HG03175 (cell line): ENCODE data around the gene STK38L.

Experiments
- ATAC-seq: cut with Tn5 transposase; IDR thresholded peaks from one replicate; pipeline ENCODE4 v1.9.1; 2021; ENCODE audit warnings: mild to moderate bottlenecking, moderate library complexity; ENCODE audit not compliant: unreplicated experiment

The STK38L gene

DNA sequence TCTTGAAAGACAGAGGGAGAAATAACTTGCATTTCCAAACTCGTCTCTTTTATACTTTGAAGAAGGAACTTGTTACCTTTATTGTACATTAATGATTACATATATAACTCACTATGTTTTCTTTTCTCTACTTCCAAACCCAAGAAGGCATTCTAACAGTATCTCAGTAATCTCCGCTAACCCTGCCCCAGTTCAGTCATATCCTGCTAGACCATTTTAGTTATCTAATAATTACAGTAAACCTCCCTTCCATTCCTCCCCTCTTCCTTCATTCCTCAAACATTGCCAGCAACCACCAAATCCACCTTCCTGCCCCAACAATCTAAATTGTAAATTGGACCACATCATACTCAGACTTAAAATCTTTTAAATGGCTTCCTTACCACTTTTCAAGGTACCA lies 30.6 kb downstream of the STK38L start:
- no peak for ATAC-seq

DNA sequence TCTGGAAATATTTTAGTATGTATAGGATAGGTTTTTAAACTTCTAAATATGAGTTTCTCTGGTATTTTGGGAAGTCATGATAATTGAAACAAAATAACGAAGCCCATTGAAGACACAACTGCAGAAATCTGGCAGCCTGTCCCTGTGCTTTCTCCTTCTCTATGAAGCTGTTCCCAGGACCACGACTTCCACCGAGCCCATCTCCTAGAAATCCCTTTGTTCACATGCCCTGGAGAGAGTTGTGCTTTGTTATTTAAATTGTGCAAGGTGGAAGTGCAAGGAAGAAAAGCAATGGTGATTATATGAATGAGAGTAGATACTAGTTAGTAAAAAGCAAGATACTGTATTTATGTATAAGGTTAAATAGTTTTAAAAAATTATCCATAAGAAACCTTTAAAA lies 32.2 kb downstream of the STK38L start:
- ATAC-seq = no peak

DNA sequence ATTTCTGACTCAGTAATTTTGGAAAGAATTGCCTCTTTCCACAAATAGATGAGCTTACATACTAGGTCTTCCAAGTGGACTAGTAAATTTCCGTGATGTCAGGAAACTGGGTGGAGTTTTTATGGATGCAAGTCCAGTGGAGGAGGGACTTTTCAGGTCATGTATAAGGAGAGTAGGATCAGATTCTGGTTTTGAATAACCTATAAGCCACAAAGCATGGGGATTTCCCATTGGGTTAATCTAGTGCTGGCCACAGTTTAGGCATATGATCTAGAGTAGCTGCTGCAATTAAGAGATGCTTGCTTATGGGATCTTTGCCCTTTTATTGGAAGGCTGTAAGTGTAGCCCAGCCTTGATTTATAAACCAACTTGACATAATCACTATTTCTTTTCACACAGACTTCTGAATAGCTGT lies 33.8 kb downstream of the STK38L start:
- no peak for ATAC-seq

DNA sequence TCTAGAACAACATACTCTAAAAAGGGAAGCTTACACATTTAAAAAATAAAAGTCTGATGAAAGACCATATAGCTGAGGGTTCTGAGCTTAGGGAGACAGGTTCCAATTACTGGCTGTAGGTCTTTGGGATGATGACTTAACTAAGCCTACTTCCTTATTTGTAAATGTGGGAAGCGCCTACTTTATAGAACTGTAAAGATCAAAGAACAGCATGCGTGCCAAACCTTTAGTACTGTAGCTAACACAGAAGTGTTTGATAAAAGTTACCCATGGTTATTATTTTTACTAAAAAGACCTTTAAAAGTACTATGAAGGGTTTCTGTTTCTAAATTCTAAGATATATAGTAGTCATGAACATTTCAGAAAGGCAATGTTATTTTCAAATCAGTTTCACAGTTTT lies 35.7 kb downstream of the STK38L start:
- ATAC-seq = no peak

DNA sequence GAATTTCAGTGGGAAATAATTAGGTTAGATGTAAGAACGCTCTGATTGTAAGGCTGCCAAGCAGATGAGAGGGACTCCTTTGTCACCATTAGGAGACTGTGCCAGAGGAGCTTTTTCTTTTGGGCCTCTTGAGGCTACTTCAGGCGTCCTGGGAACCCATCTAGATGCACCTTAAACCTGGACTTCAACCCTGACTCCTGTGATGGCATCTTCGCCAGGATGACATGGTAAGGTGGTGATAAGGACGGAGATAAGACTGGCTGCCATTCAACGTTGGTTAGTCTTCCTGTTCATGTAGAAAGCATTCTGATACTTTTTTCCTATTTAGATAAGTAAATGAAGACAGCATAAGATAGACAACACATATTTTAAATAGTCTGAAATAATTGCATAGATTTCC lies 36.3 kb downstream of the STK38L start:
- no peak for ATAC-seq

DNA sequence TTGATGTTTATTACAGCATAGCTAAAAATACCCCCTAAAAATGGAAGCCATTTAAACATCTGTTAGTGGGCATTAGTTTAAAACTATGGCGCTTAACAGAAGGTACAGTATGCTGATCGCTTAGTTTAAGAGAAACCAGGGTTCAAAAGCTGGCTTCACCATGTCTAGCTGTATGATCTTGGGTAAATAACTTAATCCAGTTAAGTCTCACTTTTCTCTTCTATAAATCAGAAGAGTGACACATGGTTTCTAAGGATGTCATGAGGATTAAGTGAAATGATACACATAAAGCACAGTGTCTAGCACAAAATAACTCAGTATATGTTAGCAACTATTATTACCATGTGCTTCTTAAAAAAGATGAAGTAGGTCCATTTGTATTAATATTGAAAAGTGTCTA lies 38.7 kb downstream of the STK38L start:
- no peak for ATAC-seq

DNA sequence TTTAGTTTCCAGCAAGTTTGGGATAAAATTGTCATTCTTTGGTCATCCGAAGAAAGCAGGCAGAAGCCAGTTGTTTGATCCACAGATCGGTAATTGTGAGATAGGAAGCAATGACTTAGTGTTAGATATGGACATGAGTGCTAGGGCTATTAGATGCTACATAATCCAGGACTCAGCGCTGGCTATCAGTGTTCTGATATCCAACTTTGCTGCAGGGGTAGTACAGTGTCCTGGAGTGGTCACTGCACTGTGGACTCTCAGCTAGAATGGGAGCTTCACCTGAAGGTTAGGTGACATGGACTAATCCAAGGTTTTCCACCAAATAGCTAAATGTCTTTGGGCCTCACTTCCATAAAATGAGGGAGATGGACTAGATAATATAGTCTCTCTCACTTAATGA lies 39.9 kb downstream of the STK38L start:
- ATAC-seq = no peak

DNA sequence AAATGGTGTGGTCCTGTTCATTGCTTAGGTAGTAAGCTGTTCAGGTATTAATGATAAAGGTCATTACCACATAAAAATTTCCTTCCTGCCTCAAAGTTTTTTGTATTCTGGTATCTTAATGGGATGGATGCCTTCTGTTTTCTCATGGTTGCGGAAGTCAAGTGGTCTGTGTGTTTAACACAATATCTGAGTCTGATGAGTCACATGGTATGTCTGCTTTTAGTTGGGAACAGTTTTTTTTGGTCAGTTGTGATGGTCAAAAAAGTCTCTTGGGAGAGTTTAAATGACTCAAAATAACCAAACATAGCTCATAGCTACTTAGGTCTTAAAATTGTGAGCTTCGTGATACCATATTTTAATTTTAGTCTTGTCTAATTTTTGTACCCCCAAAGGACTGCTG lies 40.7 kb downstream of the STK38L start:
- peak; percentile 50 for ATAC-seq

DNA sequence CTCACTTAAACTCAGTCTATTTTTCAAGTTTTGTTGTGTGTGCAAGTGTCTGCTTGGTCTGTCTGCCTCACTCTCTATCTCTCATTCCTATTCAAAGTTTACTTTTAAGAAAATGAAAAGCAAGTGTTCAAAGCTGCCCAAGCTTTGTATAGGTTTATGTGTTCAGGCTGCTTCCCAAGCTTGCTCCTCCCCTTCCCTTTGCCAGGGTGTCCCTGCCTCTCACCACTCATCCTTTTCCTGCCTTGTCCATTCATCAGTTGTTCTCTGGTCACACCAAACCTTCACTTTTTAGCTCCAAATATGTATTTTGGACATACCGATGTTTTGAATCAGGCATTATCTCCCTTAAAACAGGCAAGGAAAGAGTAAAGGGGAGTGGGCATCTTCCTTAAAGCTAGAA lies 41.3 kb downstream of the STK38L start:
- no peak for ATAC-seq

DNA sequence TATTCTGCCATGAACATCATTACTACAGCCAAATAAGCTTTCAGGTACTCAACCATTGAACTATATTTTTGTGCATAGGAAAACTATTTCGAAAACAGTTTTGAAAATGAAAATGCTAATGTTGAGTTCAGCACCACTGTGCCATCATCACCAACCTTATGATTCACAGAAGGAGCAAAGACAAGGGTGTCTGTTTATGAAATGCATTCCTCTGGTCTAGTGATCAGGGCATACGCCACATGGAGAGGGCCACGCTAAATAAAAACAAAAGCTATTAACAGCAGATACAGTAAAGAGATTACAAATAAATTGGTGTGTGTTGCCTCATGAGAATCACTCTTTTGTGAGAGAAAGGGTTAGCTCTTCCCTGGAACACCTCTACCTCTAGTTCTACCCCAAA lies 45.3 kb downstream of the STK38L start:
- no peak for ATAC-seq

DNA sequence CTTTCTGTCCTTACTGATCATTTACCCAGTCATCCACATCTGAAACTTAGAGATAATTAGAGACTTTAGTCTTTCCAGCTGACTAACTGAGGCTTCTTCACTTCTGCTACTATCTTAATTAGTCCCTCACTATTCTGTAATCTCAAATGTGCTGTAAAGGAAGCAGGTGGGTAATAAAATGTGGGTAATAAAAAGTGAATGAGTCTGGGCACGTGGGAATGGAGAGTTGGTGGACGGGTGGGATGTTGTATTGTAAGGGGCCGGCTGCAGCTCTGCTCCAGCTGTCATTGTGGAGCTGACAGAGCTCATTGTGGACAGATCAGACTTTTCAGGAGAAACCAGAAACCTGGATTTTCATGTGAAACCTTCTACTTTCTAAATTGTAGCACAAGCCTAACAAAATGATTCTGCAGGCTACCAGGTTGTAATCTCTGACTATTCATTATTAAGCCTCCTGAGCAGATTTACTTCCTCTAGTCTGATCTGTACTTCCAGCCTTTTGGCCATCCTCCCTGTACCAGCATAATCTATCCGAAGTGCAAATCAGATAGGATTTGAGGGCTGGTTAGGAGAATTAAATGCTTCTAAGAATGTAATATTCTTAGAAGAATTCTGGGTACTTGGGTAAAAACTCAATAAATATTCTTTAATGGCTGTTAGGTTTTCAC lies 46.5 kb downstream of the STK38L start:
- no peak for ATAC-seq

DNA sequence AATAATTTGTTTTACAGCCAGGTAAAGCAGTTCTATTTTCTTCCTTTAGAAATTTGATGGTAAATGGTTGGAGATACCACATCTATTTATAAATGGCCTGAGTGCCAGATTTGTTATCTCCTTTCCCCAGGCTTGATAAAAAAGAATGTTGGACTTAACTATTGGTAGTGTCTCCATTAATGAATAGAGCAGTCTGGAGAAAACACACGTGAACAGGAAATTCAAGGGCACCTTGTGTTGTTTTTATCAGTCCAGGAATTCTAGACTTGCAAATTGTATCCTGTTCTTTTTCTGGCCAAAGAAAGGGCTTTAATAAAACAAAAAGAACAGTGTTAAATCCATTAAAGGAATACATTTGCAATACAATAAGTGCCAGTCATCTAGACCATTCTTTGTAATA lies 47.8 kb downstream of the STK38L start:
- no peak for ATAC-seq

DNA sequence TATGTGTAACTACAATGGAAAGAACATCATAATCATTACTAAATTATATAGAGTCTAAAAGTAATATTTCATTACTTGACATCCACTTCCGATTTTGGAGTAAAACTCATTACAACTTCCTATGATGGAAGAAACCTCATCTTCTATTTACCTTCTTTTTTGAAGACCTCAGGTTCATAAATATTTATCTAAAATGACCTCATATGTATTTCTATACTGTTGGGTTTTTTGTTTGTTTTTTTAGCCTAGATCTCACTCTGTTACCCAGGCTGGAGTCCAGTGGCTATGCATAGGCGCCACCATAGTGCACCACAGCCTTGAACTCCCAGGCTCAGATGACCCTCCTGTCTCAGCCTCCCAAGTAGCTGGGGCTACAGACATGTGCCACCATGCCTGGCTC lies 48.6 kb downstream of the STK38L start:
- ATAC-seq = no peak

DNA sequence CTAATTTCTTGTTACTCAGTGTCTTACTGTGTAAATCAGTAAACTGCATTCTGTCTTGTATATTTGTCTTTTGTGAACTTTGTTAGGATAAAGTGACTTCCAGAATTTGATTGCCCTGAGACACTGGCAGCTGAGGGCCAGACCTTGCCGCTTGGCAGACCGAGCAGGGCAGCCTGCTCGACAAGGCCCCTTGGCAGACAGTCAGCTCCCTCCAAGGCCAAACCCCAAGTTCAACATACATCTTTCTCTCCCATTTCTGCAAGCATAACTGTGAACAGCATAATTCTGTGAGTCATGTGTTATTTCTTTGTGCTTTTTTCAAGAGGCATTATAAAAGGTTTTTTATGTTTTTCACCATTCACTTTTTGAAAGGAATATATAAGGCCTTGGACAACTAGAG lies 49.4 kb downstream of the STK38L start:
- ATAC-seq = no peak

DNA sequence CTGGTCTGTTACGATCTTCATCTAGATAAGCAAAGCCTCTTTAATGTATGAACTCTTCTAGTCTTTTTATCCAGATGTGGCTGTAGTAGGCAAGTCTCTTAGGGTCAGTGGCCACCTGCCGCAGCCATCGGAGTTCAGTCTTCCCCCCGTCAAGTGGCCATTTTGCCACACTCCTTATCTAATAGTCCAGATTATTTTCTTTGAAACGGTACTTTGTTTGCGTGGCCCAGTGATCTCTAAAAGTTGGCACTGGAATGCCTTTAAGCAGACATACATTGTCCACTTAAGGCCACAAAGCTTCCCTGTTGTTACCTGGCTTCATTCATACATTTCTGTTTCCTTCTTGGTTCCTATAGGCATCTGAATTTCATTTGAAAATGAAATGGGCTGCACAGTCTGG lies 52.6 kb downstream of the STK38L start:
- no peak for ATAC-seq

DNA sequence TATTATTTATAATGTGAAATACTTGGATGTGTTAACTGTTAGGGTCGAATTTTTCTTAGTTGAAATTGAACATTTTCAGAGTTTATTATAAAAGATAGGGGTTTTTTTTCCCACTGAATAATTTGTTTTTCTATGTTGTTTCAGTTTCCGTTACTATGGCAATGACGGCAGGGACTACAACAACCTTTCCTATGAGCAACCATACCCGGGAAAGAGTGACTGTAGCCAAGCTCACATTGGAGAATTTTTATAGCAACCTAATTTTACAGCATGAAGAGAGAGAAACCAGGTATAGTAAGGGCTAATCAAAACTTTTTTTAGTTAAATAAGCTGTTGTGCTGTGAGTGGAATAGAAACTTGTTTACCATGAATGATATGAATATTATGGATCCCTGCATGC lies 53.5 kb downstream of the STK38L start:
- ATAC-seq = no peak

DNA sequence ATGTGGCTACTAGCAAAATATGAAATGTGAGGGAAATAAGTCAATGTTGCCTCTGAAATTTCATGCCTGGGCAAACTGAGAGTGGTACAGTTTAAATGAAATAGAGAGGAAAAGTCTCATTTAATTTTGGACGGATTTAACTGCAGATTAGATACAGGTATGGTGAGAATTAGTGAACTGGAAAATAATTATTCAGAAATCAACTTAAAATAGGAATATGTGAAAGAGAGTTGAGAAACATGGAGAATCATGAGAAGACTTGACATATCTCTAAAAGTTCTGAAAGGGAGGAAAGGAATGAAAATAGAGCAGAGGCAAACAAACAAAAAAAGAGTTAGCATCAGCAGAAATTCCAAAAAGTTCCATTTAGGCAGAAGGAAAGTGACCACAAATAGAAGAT lies 55.0 kb downstream of the STK38L start:
- ATAC-seq = no peak

DNA sequence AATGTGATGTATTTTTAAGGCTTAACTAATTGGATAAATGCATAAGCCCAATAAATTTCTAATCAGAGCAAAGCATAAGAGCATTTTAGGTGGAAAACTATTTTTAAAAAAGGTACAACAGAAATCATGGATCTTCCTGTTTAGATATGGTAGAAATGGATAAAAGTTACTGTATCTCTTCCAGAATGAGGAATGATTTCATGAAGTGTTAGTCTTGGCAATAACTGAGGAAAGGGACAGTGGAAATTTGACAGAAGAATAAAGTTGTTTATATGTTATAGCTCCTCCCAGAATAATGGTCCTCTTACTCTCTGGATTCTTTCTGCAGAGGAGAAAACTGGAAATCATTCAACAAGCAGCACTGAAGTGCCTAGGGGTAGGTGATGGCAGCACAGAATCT lies 56.1 kb downstream of the STK38L start:
- no peak for ATAC-seq

DNA sequence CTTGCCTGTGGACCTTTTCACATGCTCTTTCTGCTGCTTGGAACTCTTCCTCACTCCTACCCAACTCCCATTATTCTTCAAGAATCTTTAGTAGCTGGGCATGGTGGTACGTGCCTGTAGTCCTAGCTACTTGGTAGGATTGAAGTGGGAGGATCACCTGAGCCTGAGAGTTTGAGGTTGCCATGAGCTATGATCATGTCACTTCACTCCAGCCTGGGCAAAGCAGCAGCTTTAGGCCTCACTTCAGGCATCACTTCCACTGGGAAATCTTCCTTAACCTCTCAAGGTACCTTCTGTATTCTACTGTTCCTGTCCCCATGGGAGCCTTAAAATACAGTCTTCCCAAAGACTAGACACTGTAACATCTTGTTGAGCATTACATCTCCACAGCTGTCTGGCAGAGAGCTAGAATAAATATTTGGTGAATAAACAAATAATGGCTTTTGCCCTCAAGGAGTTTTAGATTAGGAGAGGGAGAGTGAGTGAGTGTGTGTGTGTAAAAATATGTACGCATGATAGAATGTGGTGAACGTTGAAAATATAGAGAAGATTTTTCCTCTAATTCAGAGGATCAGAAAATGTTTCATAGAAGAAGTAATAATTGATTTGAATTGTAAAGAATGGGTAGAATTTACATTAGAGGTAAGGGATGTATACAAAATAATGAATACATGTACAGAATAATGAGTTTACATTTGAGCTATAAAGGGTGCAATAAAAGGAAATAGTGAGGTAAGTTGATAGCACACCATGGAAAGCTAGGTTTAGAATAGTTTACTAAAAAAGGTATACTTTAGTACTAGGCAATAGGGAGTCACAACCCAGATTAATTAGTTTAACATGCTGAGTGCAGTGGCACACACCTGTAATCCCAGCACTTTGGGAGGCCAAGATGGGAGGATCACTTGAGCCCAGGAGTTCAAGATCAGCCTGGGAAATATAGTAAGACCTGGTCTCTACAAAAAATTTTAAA lies 59.3 kb downstream of the STK38L start:
- ATAC-seq = no peak

DNA sequence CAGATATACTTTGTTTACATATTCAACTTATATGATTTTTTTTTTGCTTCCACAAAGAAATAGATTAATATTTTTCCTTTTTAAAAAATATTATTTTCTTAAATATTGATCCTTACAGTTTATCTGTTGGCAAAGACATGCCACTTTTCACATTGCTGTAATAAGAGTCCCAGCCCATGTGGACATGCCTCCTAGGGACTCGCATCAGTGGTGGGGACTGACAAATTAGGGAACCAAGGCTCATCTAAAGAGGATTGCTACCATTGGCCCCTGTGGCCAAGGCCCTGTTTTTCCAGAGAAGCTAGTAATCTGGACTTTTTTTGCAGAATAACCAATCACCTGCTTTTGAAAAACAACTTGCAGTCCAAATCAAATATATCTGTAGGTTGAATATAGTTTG lies 60.8 kb downstream of the STK38L start:
- no peak for ATAC-seq

DNA sequence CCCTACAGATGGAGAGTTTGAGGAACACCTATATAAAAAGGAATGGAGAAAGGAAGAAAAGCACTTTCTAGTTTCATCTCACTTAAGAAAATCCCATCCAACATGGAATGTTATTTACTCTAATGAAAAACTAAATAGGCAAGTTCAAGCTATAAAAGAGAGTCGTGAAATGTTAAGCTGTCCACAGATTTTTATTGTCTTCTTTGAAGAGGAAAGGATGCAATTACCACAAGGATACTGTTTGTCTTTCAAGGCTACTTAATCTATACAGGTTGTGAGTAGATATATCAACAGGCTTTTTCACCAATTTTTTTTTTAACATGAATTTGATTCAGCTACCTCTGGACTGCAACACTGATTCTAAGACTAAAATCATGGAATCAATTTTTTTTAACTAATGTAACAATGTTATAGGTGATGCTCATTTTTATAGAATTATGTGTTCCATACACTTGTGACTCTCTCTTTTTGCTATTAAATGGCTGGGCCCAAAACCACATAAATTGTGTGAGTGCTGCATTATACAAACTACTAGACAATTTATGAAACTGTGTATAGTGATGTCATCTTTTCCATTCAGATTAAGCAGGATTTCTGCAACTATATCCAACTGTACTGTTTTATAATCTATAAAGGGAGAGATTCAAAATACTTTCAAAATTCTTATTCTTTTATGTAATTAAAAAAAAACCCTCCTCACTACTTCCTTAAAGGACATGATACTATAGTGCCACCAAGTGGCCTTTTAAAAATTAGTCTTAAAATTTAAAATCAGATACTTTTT lies 61.8 kb downstream of the STK38L start:
- ATAC-seq = no peak
